Hepatocyte (in vitro differentiated cells): ENCODE results near the gene GPR141.

Experiments
- CTCF ChIP-seq: fragments of 200-600 bp; sonication (generic); IDR thresholded peaks from 2 replicates; pipeline ENCODE4 v1.5.1; 2016; ENCODE audit warnings: antibody characterized with exemption, mild to moderate bottlenecking; ENCODE audit not compliant: poor library complexity
- EZH2 ChIP-seq: fragments of 200-600 bp; sonication (generic); IDR thresholded peaks from 2 replicates; pipeline ENCODE4 v1.6.1; 2016; ENCODE audit warnings: antibody characterized with exemption, mild to moderate bottlenecking, borderline replicate concordance
- EZH2phosphoT487 ChIP-seq: fragments of 200-600 bp; sonication (generic); IDR thresholded peaks from one replicate; pipeline ENCODE4 v1.6.1; 2018; ENCODE audit warnings: antibody characterized with exemption, mild to moderate bottlenecking, low read depth, moderate library complexity; ENCODE audit not compliant: unreplicated experiment, severe bottlenecking

GRCh38 chr7:37756797-37757551 lies 73.4 kb downstream of the GPR141 start:
- TF ChIP-seq CTCF = no peak
- no peak for TF ChIP-seq EZH2phosphoT487
- TF ChIP-seq EZH2 = no peak
